Measurements from ENCODE around the gene SAC3D1. TPM values are rescaled to one million over a fixed set of nuclear protein-coding genes. Genes with fewer than 3 reads are reported as not detected.

SAC3D1 gene
- total and polyA plus RNA-seq, 2 of the 4 experiments (the other 2 are of a cell fraction) = 2.9 to 13.2 TPM

DNA sequence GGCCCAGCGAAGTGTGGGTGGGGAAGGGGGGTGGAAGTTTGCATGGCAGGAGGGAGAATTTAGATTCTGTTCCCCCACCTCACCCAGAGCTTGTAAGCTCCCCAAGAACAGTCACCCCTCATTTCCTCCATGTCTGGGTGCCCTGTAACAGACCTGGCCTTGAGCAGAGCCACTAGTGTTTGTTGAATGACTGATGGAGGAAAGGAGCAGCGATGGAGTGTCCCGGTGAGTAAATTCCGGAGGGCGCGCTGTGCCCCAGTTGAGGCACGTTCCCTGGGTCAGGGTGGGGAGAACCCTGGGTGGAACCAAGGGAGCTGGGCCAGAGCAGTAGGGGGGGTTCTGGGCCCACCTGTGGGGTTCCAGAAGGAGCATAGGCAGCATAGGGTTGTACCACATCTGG, 16.5 kb downstream of the SAC3D1 start:
- WGBS, 2 experiments (ENCODE audit: extremely low coverage in 2 of 2, insufficient read length in 1 of 2) = 100% methylated on average over 1 of the region's 7 CpGs; no CpG with 5 or more reads in 1 of the 2 experiments

More for the DNA sequence above, 16.5 kb downstream of the SAC3D1 start:
- no peak for DNase-seq
- H3K4me3 ChIP-seq (ENCODE audit: insufficient read depth, low read depth, low read length) = no peak overlapping the region
- no peak for TF ChIP-seq MAFK (IDR thresholded peaks at IDR 0.05; ENCODE audit: low read depth, low read length)
- TF ChIP-seq RCOR1 (IDR thresholded peaks at IDR 0.05; ENCODE audit: insufficient replicate concordance, low read length) = no peak
- TF ChIP-seq, protein P1, sequence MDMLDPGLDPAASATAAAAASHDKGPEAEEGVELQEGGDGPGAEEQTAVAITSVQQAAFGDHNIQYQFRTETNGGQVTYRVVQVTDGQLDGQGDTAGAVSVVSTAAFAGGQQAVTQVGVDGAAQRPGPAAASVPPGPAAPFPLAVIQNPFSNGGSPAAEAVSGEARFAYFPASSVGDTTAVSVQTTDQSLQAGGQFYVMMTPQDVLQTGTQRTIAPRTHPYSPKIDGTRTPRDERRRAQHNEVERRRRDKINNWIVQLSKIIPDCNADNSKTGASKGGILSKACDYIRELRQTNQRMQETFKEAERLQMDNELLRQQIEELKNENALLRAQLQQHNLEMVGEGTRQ (IDR thresholded peaks at IDR 0.05; ENCODE audit: low read depth, low read length) = no peak
- TF ChIP-seq NFE2L2 (IDR thresholded peaks at IDR 0.05; ENCODE audit: low read depth, low read length) = no peak
- TF ChIP-seq FOS (IDR thresholded peaks at IDR 0.05; ENCODE audit: low read depth, low read length) = no peak
- no peak for TF ChIP-seq SMC3 (IDR thresholded peaks at IDR 0.05; ENCODE audit: low read depth, low read length)
- no peak overlapping the region for H2BK20ac ChIP-seq (ENCODE audit: low read depth, low read length)
- no peaks in the 10 kb centered on the region for H3K79me1 ChIP-seq (ENCODE audit: low read depth in 1 of 2, low read length in 2 of 2)
- no peak overlapping the region for H2AK9ac ChIP-seq (replicated peaks; ENCODE audit: low read depth, low read length, poor library complexity)
- H2AFZ ChIP-seq (replicated peaks; ENCODE audit: low read length, poor library complexity) = no peak overlapping the region
- H2BK15ac ChIP-seq (ENCODE audit: low read depth, low read length) = no peak overlapping the region
- H4K91ac ChIP-seq (ENCODE audit: insufficient read depth, low read depth, low read length) = no peak overlapping the region
- ChIA-PET POLR2A (ENCODE audit: unreplicated experiment) (no interaction called here), CTCF (interaction anchor here (1.0 kb wide), 1 partner anchor 14 kb away, joined by 3 read pairs; no protein-coding TSS in a partner anchor)
- H4K5ac ChIP-seq (ENCODE audit: low read depth, low read length) = no peak overlapping the region
- in situ Hi-C loops (cut with MboI; ENCODE audit: low sequenced_read_pairs) (no loop called here), intact Hi-C loops (cut with micrococcal nuclease) (no loop called here), dilution Hi-C loops (cut with HindIII; ENCODE audit: low sequenced_read_pairs, unreplicated experiment) (no loop called here)
- no peaks in the 10 kb centered on the region for H3K36me3 ChIP-seq (ENCODE audit: control insufficient read depth, insufficient read depth, low read length)
- H3K4ac ChIP-seq (ENCODE audit: low read depth, low read length) = no peak overlapping the region
- no peaks in the 10 kb centered on the region for H3K9me3 ChIP-seq (ENCODE audit: control insufficient read depth, insufficient read depth, low read length)
- no peak overlapping the region for H3K27ac ChIP-seq (ENCODE audit: insufficient read depth, low read length)
- no peak overlapping the region for H3K9ac ChIP-seq (ENCODE audit: low read depth, low read length)
- H3K4me2 ChIP-seq (ENCODE audit: low read depth, low read length) = no peak overlapping the region
- no peak overlapping the region for H2AK5ac ChIP-seq (ENCODE audit: low read depth, low read length)
- BruUV-seq (replicated peaks) = no TSS peak
- H3K56ac ChIP-seq (ENCODE audit: extremely low read depth, insufficient read depth, low read length) = no peak overlapping the region
- no peak overlapping the region for H2BK120ac ChIP-seq (ENCODE audit: low read depth, low read length)
- peaks cover 5% of the 10 kb centered on the region; the same call in 1 of the 2 replicates for H3K9me1 ChIP-seq (ENCODE audit: insufficient read depth, low read length)
- no peaks in the 10 kb centered on the region for H3K4me1 ChIP-seq (ENCODE audit: control insufficient read depth, insufficient read depth, low read length)
- no peak overlapping the region for H3K23ac ChIP-seq (ENCODE audit: low read depth, low read length)
- ATAC-seq (ENCODE audit: low read depth) = no peak
- H3K18ac ChIP-seq (ENCODE audit: low read depth, low read length) = no peak overlapping the region
- H3K27me3 ChIP-seq (ENCODE audit: control insufficient read depth, insufficient read depth, low read length) = peaks cover 24% of the 10 kb centered on the region; the same call in 1 of the 2 replicates
- no peak overlapping the region for H4K8ac ChIP-seq (ENCODE audit: low read depth in 2 of 2, low read length in 2 of 2)
- H2BK5ac ChIP-seq (ENCODE audit: low read depth, low read length, poor library complexity, severe bottlenecking) = no peak overlapping the region
- no peak overlapping the region for H3K14ac ChIP-seq (replicated peaks; ENCODE audit: low read depth, low read length)
- H4K20me1 ChIP-seq (ENCODE audit: insufficient read depth, low read length) = no peaks in the 10 kb centered on the region
